ENCODE results near the gene CALD1. TPM values are rescaled to one million over a fixed set of nuclear protein-coding genes. Genes with fewer than 3 reads are reported as not detected.

Gene CALD1
- total RNA-seq, 2 experiments from 2014 or later, result 2.1 to 2.2 TPM

GRCh38 chr7:134997214-134997885 lies 217.9 kb downstream of the CALD1 start:
- H3K36me3 Mint-ChIP-seq (ENCODE audit: low read depth), result peaks cover 35% of the 10 kb centered on the region
- peaks cover 3% of the 10 kb centered on the region for H3K9me3 Mint-ChIP-seq
- no peak for DNase-seq
- H3K4me3 Mint-ChIP-seq, result no peak overlapping the region
- no peaks in the 10 kb centered on the region for H3K27me3 Mint-ChIP-seq
- ChIA-PET CTCF (no interaction called here), POLR2A (interaction anchor here (1.9 kb wide), 1 partner anchor 173 kb away, joined by 6 read pairs; the partner anchor contains the start of gene CYREN)
- no peak for TF ChIP-seq CTCF (IDR thresholded peaks at IDR 0.05)
- H3K4me1 Mint-ChIP-seq (ENCODE audit: low read depth), result peaks cover 53% of the 10 kb centered on the region
- intact Hi-C loops (cut with micrococcal nuclease), result no loop called here
- H3K27ac Mint-ChIP-seq, result peak overlapping the region; percentile 32
- no peak for ATAC-seq

- Mint-ChIP-seq H3K4me1 (ENCODE audit: low read depth) (peaks cover 37% of the 10 kb centered on the region), H3K27ac (no peak overlapping the region), H3K27me3 (no peaks in the 10 kb centered on the region), H3K9me3 (peaks cover 3% of the 10 kb centered on the region), H3K36me3 (ENCODE audit: low read depth) (peaks cover 27% of the 10 kb centered on the region), H3K4me3 (no peak overlapping the region)
- no peak for DNase-seq
- no peak for TF ChIP-seq CTCF (IDR thresholded peaks at IDR 0.05)
- intact Hi-C loops (cut with micrococcal nuclease), result no loop called here
- ChIA-PET CTCF (no interaction called here), POLR2A (no interaction called here)
- no peak for ATAC-seq
Measured at GRCh38 chr7:134999136-134999535, 219.7 kb downstream of the CALD1 start.

GRCh38 chr7:135001390-135002165 lies 222.1 kb downstream of the CALD1 start:
- ATAC-seq, result no peak
- no peak for TF ChIP-seq CTCF (IDR thresholded peaks at IDR 0.05)
- no peak for DNase-seq
- intact Hi-C loops (cut with micrococcal nuclease), result no loop called here
- H3K27me3 Mint-ChIP-seq, result no peaks in the 10 kb centered on the region
- H3K9me3 Mint-ChIP-seq, result peaks cover 3% of the 10 kb centered on the region
- ChIA-PET POLR2A (interaction anchor here (0.7 kb wide), 1 partner anchor 169 kb away, joined by 3 read pairs; the partner anchor contains the start of gene CYREN), CTCF (interaction anchor here (1.0 to 1.3 kb wide), 3 partner anchors 14 to 23 kb away, joined by 3 to 4 read pairs (median 3); partner anchors contain the start of gene AGBL3)
- no peak overlapping the region for H3K27ac Mint-ChIP-seq
- H3K36me3 Mint-ChIP-seq (ENCODE audit: low read depth), result peaks cover 18% of the 10 kb centered on the region
- no peak overlapping the region for H3K4me3 Mint-ChIP-seq
- peaks cover 15% of the 10 kb centered on the region for H3K4me1 Mint-ChIP-seq (ENCODE audit: low read depth)

- CTCF ChIA-PET, result no interaction called here
- intact Hi-C loops (cut with micrococcal nuclease), result no loop called here
Measured at GRCh38 chr7:135012229-135012628, 232.8 kb downstream of the CALD1 start.

More at GRCh38 chr7:135012229-135012628, 232.8 kb downstream of the CALD1 start:
- no peak for TF ChIP-seq CTCF (IDR thresholded peaks at IDR 0.05)
- Mint-ChIP-seq H3K27me3 (no peaks in the 10 kb centered on the region), H3K4me1 (ENCODE audit: low read depth) (no peaks in the 10 kb centered on the region), H3K27ac (no peak overlapping the region), H3K4me3 (no peak overlapping the region), H3K9me3 (peaks cover 1% of the 10 kb centered on the region), H3K36me3 (ENCODE audit: low read depth) (no peaks in the 10 kb centered on the region)
- ATAC-seq (no peak), DNase-seq (no peak)
- POLR2A ChIA-PET, result no interaction called here

Other genes with a start within 250 kb of the CALD1 start
- gene AKR1B15, start 230.5 kb upstream of the CALD1 start, total RNA-seq, result not detected
- gene BPGM, start 132.8 kb upstream of the CALD1 start, total RNA-seq, result 10 to 100 TPM; 11.2 to 12.4 TPM
- 1 to 10 TPM; 2.7 to 2.9 TPM for gene AGBL3, start 206.9 kb downstream of the CALD1 start, total RNA-seq